HCEC 1CT (cell line): ENCODE data around the gene CABYR.
A peak's percentile ranks its signal among the peaks of the same experiment; 100 is the strongest.

Experiments used
- DNase-seq: peaks from one replicate; pipeline ENCODE4 v3.0.0-alpha.2; 2017

Gene CABYR

GRCh38 chr18:24195296-24196053 is 56.6 kb downstream of the CABYR start:
- DNase-seq = no peak

GRCh38 chr18:24196764-24197163 is 57.9 kb downstream of the CABYR start:
- no peak for DNase-seq

- DNase-seq = no peak
Measured at GRCh38 chr18:24197412-24197811, 58.5 kb downstream of the CABYR start.

- DNase-seq = no peak
Measured at GRCh38 chr18:24198461-24198860, 59.6 kb downstream of the CABYR start.

GRCh38 chr18:24199372-24199962 is 60.6 kb downstream of the CABYR start:
- DNase-seq = no peak

- DNase-seq = no peak
Measured at GRCh38 chr18:24200494-24201290, 61.8 kb downstream of the CABYR start.

GRCh38 chr18:24201699-24202687 is 63.1 kb downstream of the CABYR start:
- no peak for DNase-seq

GRCh38 chr18:24204904-24205303 is 66.0 kb downstream of the CABYR start:
- no peak for DNase-seq

GRCh38 chr18:24208270-24209035 is 69.6 kb downstream of the CABYR start:
- DNase-seq = peak; percentile 7

GRCh38 chr18:24209558-24209957 is 70.7 kb downstream of the CABYR start:
- DNase-seq = peak; percentile 13
